GM23338 (cell line): ENCODE measurements around the gene LTBP3. TPM values are rescaled to one million over a fixed set of nuclear protein-coding genes. Genes with fewer than 3 reads are reported as not detected.

Experiments used
- ATAC-seq: fragments of 200-7000 bp; cut with Tn5 transposase; 3 replicates; pipeline ENCODE4 v1.9.1; 2020
- DNase-seq: peaks from one replicate; pipeline ENCODE4 v3.0.0-alpha.2; 2015; ENCODE audit warnings: low spot score
- H2AFZ ChIP-seq: fragments of 200-600 bp; sonication (generic); 2 replicates; pipeline ENCODE4 v1.8.0; 2016; ENCODE audit warnings: antibody characterized with exemption, mild to moderate bottlenecking, moderate library complexity
- H3F3A ChIP-seq: fragments of 200-600 bp; sonication (generic); replicated peaks from 2 replicates; pipeline ENCODE4 v1.8.0; 2017; ENCODE audit warnings: antibody characterized with exemption, mixed run types, low read depth
- H3K27ac ChIP-seq: fragments of 200-600 bp; sonication (generic); 2 replicates; pipeline ENCODE4 v1.6.1; 2016; ENCODE audit warnings: low read depth
- H3K27me3 ChIP-seq: fragments of 200-600 bp; sonication (generic); 2 replicates; pipeline ENCODE4 v1.8.0; 2016; ENCODE audit warnings: mild to moderate bottlenecking, mixed run types, moderate library complexity; ENCODE audit not compliant: insufficient read depth
- H3K36me3 ChIP-seq: fragments of 200-600 bp; sonication (generic); 2 replicates; pipeline ENCODE4 v1.8.0; 2016; ENCODE audit warnings: mild to moderate bottlenecking; ENCODE audit not compliant: insufficient read depth
- H3K4me1 ChIP-seq: fragments of 200-600 bp; sonication (generic); 2 replicates; pipeline ENCODE4 v1.8.0; 2016; ENCODE audit warnings: mild to moderate bottlenecking, moderate library complexity; ENCODE audit not compliant: insufficient read depth
- H3K4me2 ChIP-seq: fragments of 200-600 bp; sonication (generic); 2 replicates; pipeline ENCODE4 v1.7.1; 2017; ENCODE audit warnings: mixed run types
- H3K4me3 ChIP-seq: fragments of 200-600 bp; sonication (generic); 2 replicates; pipeline ENCODE4 v1.6.1; 2016; ENCODE audit warnings: mixed run types
- H3K79me2 ChIP-seq: fragments of 200-600 bp; sonication (generic); replicated peaks from 2 replicates; pipeline ENCODE4 v1.8.0; 2017; ENCODE audit warnings: mild to moderate bottlenecking; ENCODE audit not compliant: insufficient read depth
- H3K9me2 ChIP-seq: fragments of 200-600 bp; sonication (generic); 2 replicates; pipeline ENCODE4 v1.8.0; 2017; ENCODE audit not compliant: insufficient read depth
- H4K20me1 ChIP-seq: fragments of 200-600 bp; sonication (generic); replicated peaks from 2 replicates; pipeline ENCODE4 v1.8.0; 2017; ENCODE audit warnings: mild to moderate bottlenecking; ENCODE audit not compliant: insufficient read depth
- H3K27ac Mint-ChIP-seq: 2 replicates; pipeline ENCODE4 v1.8.0; 2020; ENCODE audit warnings: inconsistent platforms, mild to moderate bottlenecking, moderate library complexity, mixed read lengths
- H3K27me3 Mint-ChIP-seq: 3 replicates; pipeline ENCODE4 v1.8.0; 2022; ENCODE audit warnings: low read depth, mild to moderate bottlenecking, moderate library complexity, mixed read lengths, inconsistent platforms; ENCODE audit not compliant: insufficient read depth, poor library complexity
- H3K36me3 Mint-ChIP-seq: 3 replicates; pipeline ENCODE4 v1.8.0; 2021; ENCODE audit warnings: low read depth, mild to moderate bottlenecking, inconsistent platforms, moderate library complexity, mixed read lengths
- H3K4me1 Mint-ChIP-seq: 3 replicates; pipeline ENCODE4 v1.8.0; 2020; ENCODE audit warnings: mild to moderate bottlenecking, inconsistent platforms, mixed read lengths
- H3K4me3 Mint-ChIP-seq: 3 replicates; pipeline ENCODE4 v1.8.0; 2021; ENCODE audit warnings: moderate library complexity, mild to moderate bottlenecking, inconsistent platforms, mixed read lengths
- H3K9me3 Mint-ChIP-seq: 3 replicates; pipeline ENCODE4 v1.8.0; 2020; ENCODE audit warnings: moderate library complexity, mild to moderate bottlenecking, inconsistent platforms, mixed read lengths
- EZH2phosphoT487 ChIP-seq: fragments of 200-600 bp; sonication (generic); IDR thresholded peaks from one replicate; pipeline ENCODE4 v1.8.1; 2018; ENCODE audit warnings: antibody characterized with exemption; ENCODE audit not compliant: unreplicated experiment
- JUNB ChIP-seq: IDR thresholded peaks from one replicate; pipeline ENCODE4 v1.6.1; 2016; ENCODE audit warnings: antibody characterized with exemption; ENCODE audit not compliant: unreplicated experiment
- POLR2AphosphoS5 ChIP-seq: IDR thresholded peaks from 2 replicates; pipeline ENCODE4 v1.6.1; 2016; ENCODE audit warnings: antibody characterized with exemption, low read depth
- STAT1 ChIP-seq: IDR thresholded peaks from one replicate; pipeline ENCODE4 v1.6.1; 2016; ENCODE audit warnings: antibody characterized with exemption; ENCODE audit not compliant: unreplicated experiment
- ZNF114 ChIP-seq: fragments of 250-450 bp; sonication (Bioruptor Pico); IDR thresholded peaks from 2 replicates; pipeline ENCODE4 v1.5.0; 2020; ENCODE audit warnings: mild to moderate bottlenecking, moderate library complexity
- ZNF331 ChIP-seq: fragments of 250-450 bp; sonication (Bioruptor Pico); IDR thresholded peaks from 2 replicates; pipeline ENCODE4 v1.5.0; 2020; ENCODE audit warnings: low read depth, mild to moderate bottlenecking, moderate library complexity
- polyA plus RNA-seq: library from polyadenylated mRNA; unstranded; fragments of >200 nt; fragmentation: Nextera tagmentation; extraction: Ambion mirVana; gene quantifications from 2 replicates; pipeline ENCODE4 v1.2.1, GENCODE V29; 2016
- small RNA-seq: library from RNA; depleted of rRNA; stranded (forward); fragments of <200 nt; gene quantifications from one replicate; pipeline ENCODE3, GENCODE V24; 2014; ENCODE audit warnings: low replicate concordance
- total RNA-seq: library from RNA; depleted of rRNA; stranded (reverse); fragments of >200 nt; shearing (Covaris generic); gene quantifications from 2 replicates; pipeline ENCODE4 v1.2.3, GENCODE V29; 2014; rRNA removed
- TF ChIP-seq, protein P1 (sequence below): fragments of 250-450 bp; sonication (Bioruptor Pico); IDR thresholded peaks from 2 replicates; pipeline ENCODE4 v1.5.0; 2020; ENCODE audit warnings: mild to moderate bottlenecking, moderate library complexity
- TF ChIP-seq, protein P2 (sequence below): IDR thresholded peaks from 2 replicates; pipeline ENCODE4 v1.6.1; 2016; ENCODE audit warnings: antibody characterized with exemption

Gene LTBP3
- total and polyA plus RNA-seq, 2 experiments from 2014 or later = 9.5 to 29.2 TPM

- Mint-ChIP-seq H3K27me3 (peaks cover 34% of the 10 kb centered on the region), H3K9me3 (no peaks in the 10 kb centered on the region; the same call in 2 of the 3 replicates), H3K4me1 (peaks cover 86% of the 10 kb centered on the region), H3K4me3 (peak overlapping the region; percentile 62), H3K27ac (peak overlapping the region; percentile 99), H3K36me3 (no peaks in the 10 kb centered on the region)
- no peak overlapping the region for H2AFZ ChIP-seq
- H3K27me3 ChIP-seq = no peaks in the 10 kb centered on the region
- peak overlapping the region; percentile 98 for H3K27ac ChIP-seq
- no peaks in the 10 kb centered on the region for H4K20me1 ChIP-seq
- peak overlapping the region; percentile 49; the same call in 1 of the 2 replicates for H3K4me3 ChIP-seq
- no peaks in the 10 kb centered on the region for H3K79me2 ChIP-seq
- no peak for TF ChIP-seq ZNF114 (CRISPR knock-in tag)
- TF ChIP-seq POLR2AphosphoS5 = no peak
- no peak for TF ChIP-seq EZH2phosphoT487
- no peak for TF ChIP-seq STAT1
- TF ChIP-seq, protein P1, sequence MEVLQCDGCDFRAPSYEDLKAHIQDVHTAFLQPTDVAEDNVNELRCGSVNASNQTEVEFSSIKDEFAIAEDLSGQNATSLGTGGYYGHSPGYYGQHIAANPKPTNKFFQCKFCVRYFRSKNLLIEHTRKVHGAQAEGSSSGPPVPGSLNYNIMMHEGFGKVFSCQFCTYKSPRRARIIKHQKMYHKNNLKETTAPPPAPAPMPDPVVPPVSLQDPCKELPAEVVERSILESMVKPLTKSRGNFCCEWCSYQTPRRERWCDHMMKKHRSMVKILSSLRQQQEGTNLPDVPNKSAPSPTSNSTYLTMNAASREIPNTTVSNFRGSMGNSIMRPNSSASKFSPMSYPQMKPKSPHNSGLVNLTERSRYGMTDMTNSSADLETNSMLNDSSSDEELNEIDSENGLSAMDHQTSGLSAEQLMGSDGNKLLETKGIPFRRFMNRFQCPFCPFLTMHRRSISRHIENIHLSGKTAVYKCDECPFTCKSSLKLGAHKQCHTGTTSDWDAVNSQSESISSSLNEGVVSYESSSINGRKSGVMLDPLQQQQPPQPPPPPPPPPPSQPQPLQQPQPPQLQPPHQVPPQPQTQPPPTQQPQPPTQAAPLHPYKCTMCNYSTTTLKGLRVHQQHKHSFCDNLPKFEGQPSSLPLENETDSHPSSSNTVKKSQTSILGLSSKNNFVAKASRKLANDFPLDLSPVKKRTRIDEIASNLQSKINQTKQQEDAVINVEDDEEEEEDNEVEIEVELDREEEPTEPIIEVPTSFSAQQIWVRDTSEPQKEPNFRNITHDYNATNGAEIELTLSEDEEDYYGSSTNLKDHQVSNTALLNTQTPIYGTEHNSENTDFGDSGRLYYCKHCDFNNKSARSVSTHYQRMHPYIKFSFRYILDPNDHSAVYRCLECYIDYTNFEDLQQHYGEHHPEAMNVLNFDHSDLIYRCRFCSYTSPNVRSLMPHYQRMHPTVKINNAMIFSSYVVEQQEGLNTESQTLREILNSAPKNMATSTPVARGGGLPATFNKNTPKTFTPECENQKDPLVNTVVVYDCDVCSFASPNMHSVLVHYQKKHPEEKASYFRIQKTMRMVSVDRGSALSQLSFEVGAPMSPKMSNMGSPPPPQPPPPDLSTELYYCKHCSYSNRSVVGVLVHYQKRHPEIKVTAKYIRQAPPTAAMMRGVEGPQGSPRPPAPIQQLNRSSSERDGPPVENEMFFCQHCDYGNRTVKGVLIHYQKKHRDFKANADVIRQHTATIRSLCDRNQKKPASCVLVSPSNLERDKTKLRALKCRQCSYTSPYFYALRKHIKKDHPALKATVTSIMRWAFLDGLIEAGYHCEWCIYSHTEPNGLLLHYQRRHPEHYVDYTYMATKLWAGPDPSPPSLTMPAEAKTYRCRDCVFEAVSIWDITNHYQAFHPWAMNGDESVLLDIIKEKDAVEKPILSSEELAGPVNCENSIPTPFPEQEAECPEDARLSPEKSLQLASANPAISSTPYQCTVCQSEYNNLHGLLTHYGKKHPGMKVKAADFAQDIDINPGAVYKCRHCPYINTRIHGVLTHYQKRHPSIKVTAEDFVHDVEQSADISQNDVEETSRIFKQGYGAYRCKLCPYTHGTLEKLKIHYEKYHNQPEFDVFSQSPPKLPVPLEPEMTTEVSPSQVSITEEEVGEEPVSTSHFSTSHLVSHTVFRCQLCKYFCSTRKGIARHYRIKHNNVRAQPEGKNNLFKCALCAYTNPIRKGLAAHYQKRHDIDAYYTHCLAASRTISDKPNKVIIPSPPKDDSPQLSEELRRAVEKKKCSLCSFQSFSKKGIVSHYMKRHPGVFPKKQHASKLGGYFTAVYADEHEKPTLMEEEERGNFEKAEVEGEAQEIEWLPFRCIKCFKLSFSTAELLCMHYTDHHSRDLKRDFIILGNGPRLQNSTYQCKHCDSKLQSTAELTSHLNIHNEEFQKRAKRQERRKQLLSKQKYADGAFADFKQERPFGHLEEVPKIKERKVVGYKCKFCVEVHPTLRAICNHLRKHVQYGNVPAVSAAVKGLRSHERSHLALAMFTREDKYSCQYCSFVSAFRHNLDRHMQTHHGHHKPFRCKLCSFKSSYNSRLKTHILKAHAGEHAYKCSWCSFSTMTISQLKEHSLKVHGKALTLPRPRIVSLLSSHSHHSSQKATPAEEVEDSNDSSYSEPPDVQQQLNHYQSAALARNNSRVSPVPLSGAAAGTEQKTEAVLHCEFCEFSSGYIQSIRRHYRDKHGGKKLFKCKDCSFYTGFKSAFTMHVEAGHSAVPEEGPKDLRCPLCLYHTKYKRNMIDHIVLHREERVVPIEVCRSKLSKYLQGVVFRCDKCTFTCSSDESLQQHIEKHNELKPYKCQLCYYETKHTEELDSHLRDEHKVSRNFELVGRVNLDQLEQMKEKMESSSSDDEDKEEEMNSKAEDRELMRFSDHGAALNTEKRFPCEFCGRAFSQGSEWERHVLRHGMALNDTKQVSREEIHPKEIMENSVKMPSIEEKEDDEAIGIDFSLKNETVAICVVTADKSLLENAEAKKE (CRISPR knock-in tag) = no peak
- no peak for TF ChIP-seq ZNF331 (CRISPR knock-in tag)
- TF ChIP-seq JUNB = no peak
- TF ChIP-seq, protein P2, sequence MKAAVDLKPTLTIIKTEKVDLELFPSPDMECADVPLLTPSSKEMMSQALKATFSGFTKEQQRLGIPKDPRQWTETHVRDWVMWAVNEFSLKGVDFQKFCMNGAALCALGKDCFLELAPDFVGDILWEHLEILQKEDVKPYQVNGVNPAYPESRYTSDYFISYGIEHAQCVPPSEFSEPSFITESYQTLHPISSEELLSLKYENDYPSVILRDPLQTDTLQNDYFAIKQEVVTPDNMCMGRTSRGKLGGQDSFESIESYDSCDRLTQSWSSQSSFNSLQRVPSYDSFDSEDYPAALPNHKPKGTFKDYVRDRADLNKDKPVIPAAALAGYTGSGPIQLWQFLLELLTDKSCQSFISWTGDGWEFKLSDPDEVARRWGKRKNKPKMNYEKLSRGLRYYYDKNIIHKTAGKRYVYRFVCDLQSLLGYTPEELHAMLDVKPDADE = no peak
- H3F3A ChIP-seq = peaks cover 19% of the 10 kb centered on the region
- ATAC-seq (peak; percentile 6), DNase-seq (peak; percentile 91)
- no peaks in the 10 kb centered on the region for H3K9me2 ChIP-seq
- peak overlapping the region; percentile 76 for H3K4me2 ChIP-seq
- H3K36me3 ChIP-seq = no peaks in the 10 kb centered on the region
- H3K4me1 ChIP-seq = peaks cover 85% of the 10 kb centered on the region
Observed at GRCh38 chr11:65489035-65489705, 69.0 kb downstream of the LTBP3 start.

Small RNA genes within 50 kb of the gene (small RNA-seq; reads per million reads assigned to genes)
- gene AP001362.1 (not detected), gene RF01684 (not detected)

Other genes with a start within 250 kb of the LTBP3 start
- 17.7 and 19.0 TPM in 2 replicates for gene CDC42EP2, start 243.5 kb downstream of the LTBP3 start, total RNA-seq
- 16.1 and 18.2 TPM in 2 replicates for gene CDC42EP2, start 243.5 kb downstream of the LTBP3 start, polyA plus RNA-seq
- 54.1 and 59.0 TPM in 2 replicates for gene DPF2, start 224.5 kb downstream of the LTBP3 start, total RNA-seq
- 64.3 and 66.4 TPM in 2 replicates for gene DPF2, start 224.5 kb downstream of the LTBP3 start, polyA plus RNA-seq
- 3.0 and 3.5 TPM in 2 replicates for gene TIGD3, start 203.6 kb downstream of the LTBP3 start, total RNA-seq
- gene TIGD3, start 203.6 kb downstream of the LTBP3 start, polyA plus RNA-seq = 1.2 and 1.5 TPM in 2 replicates
- gene SLC25A45, start 175.7 kb downstream of the LTBP3 start, total RNA-seq = 0.10 and 0.35 TPM in 2 replicates
- gene SLC25A45, start 175.7 kb downstream of the LTBP3 start, polyA plus RNA-seq = 0.74 and 0.89 TPM in 2 replicates
- gene FRMD8, start 171.7 kb downstream of the LTBP3 start, total RNA-seq = 35.4 and 41.4 TPM in 2 replicates
- gene FRMD8, start 171.7 kb downstream of the LTBP3 start, polyA plus RNA-seq = 6.2 and 7.0 TPM in 2 replicates
- 6.3 and 7.2 TPM in 2 replicates for gene NEAT1, start 135.6 kb downstream of the LTBP3 start, total RNA-seq
- 3.6 and 5.3 TPM in 2 replicates for gene NEAT1, start 135.6 kb downstream of the LTBP3 start, polyA plus RNA-seq
- 1,789 and 2,206 TPM in 2 replicates for gene MALAT1, start 59.3 kb downstream of the LTBP3 start, total RNA-seq
- 4,618 and 6,020 TPM in 2 replicates for gene MALAT1, start 59.3 kb downstream of the LTBP3 start, polyA plus RNA-seq
- 55.1 and 66.1 TPM in 2 replicates for gene SCYL1, start 33.3 kb downstream of the LTBP3 start, total RNA-seq
- 52.7 and 61.7 TPM in 2 replicates for gene SCYL1, start 33.3 kb downstream of the LTBP3 start, polyA plus RNA-seq
- gene ZNRD2, start 12.1 kb upstream of the LTBP3 start, total RNA-seq = 78.1 and 78.6 TPM in 2 replicates
- gene ZNRD2, start 12.1 kb upstream of the LTBP3 start, polyA plus RNA-seq = 140 and 148 TPM in 2 replicates
- gene FAM89B, start 14.2 kb upstream of the LTBP3 start, total RNA-seq = 16.0 and 18.2 TPM in 2 replicates
- gene FAM89B, start 14.2 kb upstream of the LTBP3 start, polyA plus RNA-seq = 13.0 and 13.9 TPM in 2 replicates
- 10.9 and 12.6 TPM in 2 replicates for gene EHBP1L1, start 17.7 kb upstream of the LTBP3 start, total RNA-seq
- gene EHBP1L1, start 17.7 kb upstream of the LTBP3 start, polyA plus RNA-seq = 1.4 and 2.9 TPM in 2 replicates
- not detected in 2 replicates for gene KCNK7, start 37.4 kb upstream of the LTBP3 start, total RNA-seq
- gene KCNK7, start 37.4 kb upstream of the LTBP3 start, polyA plus RNA-seq = 0.24 and 0.60 TPM in 2 replicates
- gene MAP3K11, start 55.9 kb upstream of the LTBP3 start, total RNA-seq = 32.8 and 38.6 TPM in 2 replicates
- gene MAP3K11, start 55.9 kb upstream of the LTBP3 start, polyA plus RNA-seq = 19.8 and 20.8 TPM in 2 replicates
- gene PCNX3, start 57.4 kb upstream of the LTBP3 start, total RNA-seq = 41.2 and 52.2 TPM in 2 replicates
- 7.3 and 8.7 TPM in 2 replicates for gene PCNX3, start 57.4 kb upstream of the LTBP3 start, polyA plus RNA-seq
- gene SIPA1, start 79.7 kb upstream of the LTBP3 start, total RNA-seq = 54.6 and 56.7 TPM in 2 replicates
- gene SIPA1, start 79.7 kb upstream of the LTBP3 start, polyA plus RNA-seq = 50.1 and 75.5 TPM in 2 replicates
- 17.0 and 22.8 TPM in 2 replicates for gene RELA, start 104.6 kb upstream of the LTBP3 start, total RNA-seq
- 12.9 and 18.5 TPM in 2 replicates for gene RELA, start 104.6 kb upstream of the LTBP3 start, polyA plus RNA-seq
- 33.3 and 40.4 TPM in 2 replicates for gene KAT5, start 153.9 kb upstream of the LTBP3 start, total RNA-seq
- gene KAT5, start 153.9 kb upstream of the LTBP3 start, polyA plus RNA-seq = 34.6 and 34.8 TPM in 2 replicates
- gene RNASEH2C, start 162.4 kb upstream of the LTBP3 start, total RNA-seq = 37.8 and 70.8 TPM in 2 replicates
- gene RNASEH2C, start 162.4 kb upstream of the LTBP3 start, polyA plus RNA-seq = 73.2 and 74.8 TPM in 2 replicates
- gene AP5B1, start 222.6 kb upstream of the LTBP3 start, total RNA-seq = 12.5 and 16.1 TPM in 2 replicates
- gene AP5B1, start 222.6 kb upstream of the LTBP3 start, polyA plus RNA-seq = 3.1 TPM in 2 replicates
- 3.3 and 5.1 TPM in 2 replicates for gene OVOL1, start 228.7 kb upstream of the LTBP3 start, total RNA-seq
- gene OVOL1, start 228.7 kb upstream of the LTBP3 start, polyA plus RNA-seq = 1.4 and 1.5 TPM in 2 replicates